HG02642 (cell line): Measurements from ENCODE around the gene PLXNC1.

Source experiments
- ATAC-seq: cut with Tn5 transposase; IDR thresholded peaks from one replicate; pipeline ENCODE4 v1.9.1; 2021; ENCODE audit warnings: mild to moderate bottlenecking; ENCODE audit not compliant: unreplicated experiment, poor library complexity

Gene PLXNC1

GRCh38 chr12:94152292-94153078, 4.1 kb downstream of the PLXNC1 start:
- no peak for ATAC-seq

- ATAC-seq: no peak
Measured at GRCh38 chr12:94157181-94157580, 8.8 kb downstream of the PLXNC1 start.

DNA sequence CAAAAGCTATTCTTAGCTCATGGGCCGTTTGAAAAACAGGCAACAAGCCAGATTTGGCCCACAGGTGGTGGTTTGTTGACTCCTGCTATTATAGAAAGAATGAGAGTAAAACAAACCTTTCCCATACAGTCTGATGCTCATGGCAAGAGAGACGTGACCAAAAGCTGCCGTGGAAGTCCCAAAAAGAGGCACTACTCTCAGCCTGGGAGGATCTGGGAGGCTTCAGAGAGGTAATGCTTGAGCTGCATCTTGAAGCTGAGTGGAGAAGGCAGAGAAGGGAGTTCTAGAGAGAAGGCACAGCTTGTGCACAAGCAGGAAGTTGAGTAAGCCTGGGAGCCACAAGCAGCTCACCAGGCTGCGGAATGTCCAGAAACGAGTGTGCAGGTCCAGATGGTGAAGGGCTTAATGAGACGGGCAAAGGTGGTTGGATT, 9.6 kb downstream of the PLXNC1 start:
- ATAC-seq: peak; percentile 87

GRCh38 chr12:94158666-94159065, 10.3 kb downstream of the PLXNC1 start:
- ATAC-seq: no peak

- no peak for ATAC-seq
Measured at GRCh38 chr12:94162108-94162507, 13.7 kb downstream of the PLXNC1 start.

DNA sequence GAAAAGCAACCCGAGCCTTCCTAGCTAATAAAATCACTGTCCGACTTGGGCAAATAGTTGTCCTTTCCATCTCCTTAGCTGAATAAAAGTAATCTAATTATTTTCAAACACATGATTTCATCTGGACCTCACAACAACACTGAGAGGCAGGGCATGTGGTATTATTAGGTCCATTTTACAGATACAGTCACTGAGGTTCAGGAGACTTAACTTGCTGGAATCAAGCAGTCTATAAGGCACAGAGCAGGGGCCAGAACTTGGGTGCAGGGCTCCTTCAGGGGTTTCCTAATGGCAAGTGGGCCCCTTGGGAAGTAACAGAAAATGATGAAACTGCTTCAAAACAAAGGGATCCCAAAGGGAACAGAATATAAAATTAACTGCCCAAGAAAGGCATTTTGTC, 15.5 kb downstream of the PLXNC1 start:
- ATAC-seq: no peak

- no peak for ATAC-seq
Measured at GRCh38 chr12:94165138-94165537, 16.8 kb downstream of the PLXNC1 start.

DNA sequence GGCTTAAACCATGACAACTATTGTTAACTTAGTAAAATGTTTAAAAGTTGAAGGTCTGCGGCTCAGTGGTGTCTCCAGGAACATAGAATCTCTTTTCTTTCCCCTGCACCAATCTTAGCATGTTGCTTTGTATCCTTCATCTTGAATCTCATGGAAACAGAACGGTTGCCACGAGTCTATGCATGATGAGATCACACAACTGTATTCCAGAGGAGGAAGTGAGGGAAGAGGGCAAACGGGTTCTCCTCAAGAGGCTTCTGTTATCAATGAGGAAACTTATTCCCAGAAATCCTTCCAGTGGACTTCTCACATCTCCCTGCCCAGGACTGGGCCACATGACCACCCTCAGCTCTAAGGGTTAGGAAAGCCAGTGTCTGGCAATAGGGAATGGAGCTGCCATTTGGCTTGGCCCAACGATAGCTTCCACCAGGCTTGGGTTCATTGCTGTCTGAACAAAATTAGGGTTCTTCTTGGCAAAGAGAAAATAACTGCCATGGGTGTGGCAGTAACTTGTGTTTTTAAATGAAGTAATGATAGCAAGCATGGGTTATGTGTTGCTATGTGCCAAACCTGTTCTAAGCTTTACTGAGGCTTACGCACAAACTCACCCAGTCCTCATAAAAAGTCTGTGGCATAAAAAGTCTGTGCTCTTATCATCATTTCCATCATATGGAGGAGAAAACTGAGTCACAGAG, 17.4 kb downstream of the PLXNC1 start:
- ATAC-seq: no peak

DNA sequence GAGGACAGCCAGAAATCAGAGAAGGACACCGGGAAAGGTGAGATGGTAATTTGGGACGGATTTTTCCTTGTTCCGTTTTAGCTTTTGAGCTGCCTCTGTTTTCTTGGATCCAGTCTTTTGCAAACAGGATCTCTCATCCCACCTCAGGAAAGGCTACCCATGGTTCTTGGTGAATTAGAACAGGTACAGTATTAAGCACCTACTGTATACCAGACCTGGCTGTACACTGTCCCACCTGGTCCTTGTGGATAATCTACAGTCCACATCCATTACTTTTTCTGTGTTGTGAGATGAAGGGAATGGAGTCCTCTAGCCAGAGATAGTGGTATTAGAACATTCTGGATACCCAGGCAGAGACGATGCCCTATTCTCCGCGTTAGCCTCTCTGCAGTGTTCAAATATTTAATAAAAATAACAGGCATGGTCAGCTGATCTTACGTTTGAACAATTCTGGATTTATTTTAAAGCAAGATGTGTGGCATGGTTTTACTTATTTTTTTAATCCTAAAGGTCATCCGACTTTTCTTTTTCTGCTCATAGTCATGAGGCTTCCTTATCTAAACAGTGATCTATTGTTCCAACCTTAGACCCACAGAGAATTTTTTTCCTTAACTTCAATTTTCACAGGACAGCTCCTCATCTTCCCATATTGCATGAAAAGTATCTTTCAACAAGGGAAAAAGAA, 18.8 kb downstream of the PLXNC1 start:
- no peak for ATAC-seq

- ATAC-seq: no peak
Measured at GRCh38 chr12:94167756-94168416, 19.5 kb downstream of the PLXNC1 start.

- ATAC-seq: no peak
Measured at GRCh38 chr12:94169495-94169894, 21.1 kb downstream of the PLXNC1 start.

- no peak for ATAC-seq
Measured at GRCh38 chr12:94169966-94170689, 21.8 kb downstream of the PLXNC1 start.

- ATAC-seq: no peak
Measured at GRCh38 chr12:94170690-94171594, 22.6 kb downstream of the PLXNC1 start.

DNA sequence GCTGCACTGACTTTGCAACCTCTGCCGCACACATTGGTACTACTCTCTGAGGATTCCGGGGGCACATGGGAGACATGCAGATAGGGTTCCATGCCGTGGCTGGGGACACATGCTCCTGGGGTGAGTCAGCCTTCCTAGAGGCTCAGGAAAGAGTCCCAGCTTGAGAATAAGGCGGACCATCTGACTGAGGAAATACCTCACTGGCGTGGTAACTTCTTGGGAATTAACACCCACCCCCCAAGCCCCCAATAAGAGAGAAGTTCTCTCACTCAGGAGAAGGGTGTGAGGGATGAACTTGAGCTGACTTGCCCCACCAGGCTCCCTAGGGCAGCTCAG, 23.2 kb downstream of the PLXNC1 start:
- ATAC-seq: no peak

- no peak for ATAC-seq
Measured at GRCh38 chr12:94172031-94172430, 23.7 kb downstream of the PLXNC1 start.

GRCh38 chr12:94172973-94173372, 24.6 kb downstream of the PLXNC1 start:
- ATAC-seq: no peak

DNA sequence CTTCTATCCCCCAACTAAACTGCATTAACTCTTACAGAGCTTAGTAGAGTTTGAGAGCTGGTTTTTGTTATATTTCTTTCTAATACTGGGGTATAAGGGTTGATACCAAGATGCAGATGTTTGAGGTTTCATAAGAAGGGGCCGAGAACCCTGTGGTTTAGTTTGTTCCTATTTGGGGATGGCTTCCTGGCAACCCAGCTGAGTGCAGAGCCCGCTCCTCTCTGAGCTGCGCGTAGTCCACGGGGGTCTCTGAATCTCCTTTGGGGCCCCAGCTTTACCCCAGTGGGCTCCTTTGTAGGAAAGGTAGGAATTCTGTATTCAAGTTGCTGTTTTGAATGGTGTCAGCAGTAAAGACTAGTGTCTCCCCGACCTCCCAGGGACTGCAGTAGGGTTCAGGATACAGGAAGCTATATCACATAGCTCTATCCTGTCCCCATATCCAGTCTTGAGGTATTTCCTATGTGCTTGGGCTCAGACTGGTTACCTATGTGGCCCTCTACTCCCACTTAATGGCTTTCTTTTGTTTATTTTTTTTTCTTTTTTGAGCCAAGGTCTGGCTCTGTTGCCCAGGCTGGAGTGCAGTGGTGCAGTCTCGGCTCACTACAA, 25.4 kb downstream of the PLXNC1 start:
- peak; percentile 72 for ATAC-seq

DNA sequence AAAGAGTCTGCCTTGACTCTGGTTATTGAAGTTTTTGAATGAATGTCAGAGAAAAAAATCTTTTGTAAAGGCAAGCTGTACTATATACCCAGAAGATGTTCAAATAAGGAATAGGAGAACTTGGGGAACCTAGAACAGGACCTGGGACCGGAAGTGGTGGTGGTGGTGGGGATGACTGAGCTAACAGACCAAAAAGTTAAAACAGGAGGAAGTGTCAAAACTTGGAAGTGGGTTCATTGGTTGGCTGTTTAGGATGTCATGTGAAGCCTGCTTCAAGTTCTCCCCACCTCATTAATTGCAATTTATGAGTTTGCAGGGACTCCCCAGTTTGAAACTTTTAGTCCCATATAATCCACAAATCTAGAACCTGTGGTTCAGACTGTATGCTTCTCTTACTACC, 26.2 kb downstream of the PLXNC1 start:
- ATAC-seq: no peak
